T47D (cell line): Measurements from ENCODE around the gene ZSCAN18.
A peak's percentile ranks its signal among the peaks of the same experiment; 100 is the strongest.
"Not testable (repeated sequence)": the region's sequence is repeated elsewhere in the genome, so short reads cannot be mapped to it uniquely, and the experiment has no call there.

Experiments
- DNase-seq, 2 experiments: peaks; one replicate each; pipeline versions ENCODE4 v3.0.0 to v3.0.0-alpha.2; 2011 to 2012; ENCODE audit warnings: low read depth in 1 of 2, low spot score in 1 of 2
- JUND ChIP-seq: IDR thresholded peaks from 2 replicates; pipeline ENCODE4 v1.6.1; 2012; ENCODE audit warnings: low read depth
- in situ Hi-C: cut with HindIII; loops from 2 replicates; pipeline ENCODE4 v1.10.0; 2016; ENCODE audit warnings: low sequenced_read_pairs, low pct_unique_long_range_greater_than_20kb

Gene ZSCAN18, protein sequence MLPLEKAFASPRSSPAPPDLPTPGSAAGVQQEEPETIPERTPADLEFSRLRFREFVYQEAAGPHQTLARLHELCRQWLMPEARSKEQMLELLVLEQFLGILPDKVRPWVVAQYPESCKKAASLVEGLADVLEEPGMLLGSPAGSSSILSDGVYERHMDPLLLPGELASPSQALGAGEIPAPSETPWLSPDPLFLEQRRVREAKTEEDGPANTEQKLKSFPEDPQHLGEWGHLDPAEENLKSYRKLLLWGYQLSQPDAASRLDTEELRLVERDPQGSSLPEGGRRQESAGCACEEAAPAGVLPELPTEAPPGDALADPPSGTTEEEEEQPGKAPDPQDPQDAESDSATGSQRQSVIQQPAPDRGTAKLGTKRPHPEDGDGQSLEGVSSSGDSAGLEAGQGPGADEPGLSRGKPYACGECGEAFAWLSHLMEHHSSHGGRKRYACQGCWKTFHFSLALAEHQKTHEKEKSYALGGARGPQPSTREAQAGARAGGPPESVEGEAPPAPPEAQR

GRCh38 chr19:58097781-58098681 lies at the start of gene ZSCAN18:
Gene ZSCAN18, minus strand, starts transcription at chr19:58098231. Its CDS starts 7,964 bp downstream, at chr19:58090267.
- peak; percentile 94 to 96 for DNase-seq
- no peak for TF ChIP-seq JUND
- in situ Hi-C loops = no loop called here

DNA sequence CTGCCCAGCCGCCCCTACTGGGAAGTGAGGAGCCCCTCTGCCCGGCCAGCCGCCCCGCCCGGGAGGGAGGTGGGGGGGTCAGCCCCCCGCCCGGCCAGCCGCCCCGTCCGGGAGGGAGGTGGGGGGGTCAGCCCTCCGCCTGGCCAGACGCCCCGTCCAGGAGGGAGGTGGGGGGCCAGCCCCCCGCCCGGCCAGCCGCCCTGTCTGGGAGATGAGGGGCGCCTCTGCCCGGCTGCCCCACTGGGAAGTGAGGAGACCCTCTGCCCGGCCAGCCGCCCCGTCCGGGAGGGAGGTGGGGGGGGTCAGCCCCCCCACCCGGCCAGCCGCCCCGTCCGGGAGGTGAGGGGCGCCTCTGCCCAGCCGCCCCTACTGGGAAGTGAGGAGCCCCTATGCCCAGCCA lies 49.4 kb upstream of the ZSCAN18 start:
- DNase-seq, in situ Hi-C loops: not testable (repeated sequence)

DNA sequence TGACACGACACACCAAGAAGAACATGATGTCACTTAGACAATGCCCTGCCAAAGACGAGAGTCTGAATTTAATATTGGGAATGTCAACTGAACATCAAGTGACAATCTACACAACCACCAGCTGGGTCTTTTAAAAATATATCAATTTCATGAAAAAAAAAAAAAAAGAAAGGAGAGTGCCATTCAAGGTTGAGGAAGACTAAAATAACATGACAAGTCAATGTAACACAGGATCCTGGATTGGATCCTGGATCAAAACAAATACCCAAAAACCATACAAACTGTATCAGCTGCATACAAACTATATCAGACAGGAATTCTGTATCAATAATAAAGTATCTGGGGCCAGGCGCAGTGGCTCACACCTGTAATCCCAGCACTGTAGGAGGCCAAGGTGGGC lies 47.8 kb upstream of the ZSCAN18 start:
- TF ChIP-seq JUND = no peak
- in situ Hi-C loops = no loop called here
- no peak for DNase-seq

- in situ Hi-C loops = no loop called here
- TF ChIP-seq JUND = no peak
- no peak for DNase-seq
Observed at GRCh38 chr19:58134244-58134643, 36.2 kb upstream of the ZSCAN18 start.

DNA sequence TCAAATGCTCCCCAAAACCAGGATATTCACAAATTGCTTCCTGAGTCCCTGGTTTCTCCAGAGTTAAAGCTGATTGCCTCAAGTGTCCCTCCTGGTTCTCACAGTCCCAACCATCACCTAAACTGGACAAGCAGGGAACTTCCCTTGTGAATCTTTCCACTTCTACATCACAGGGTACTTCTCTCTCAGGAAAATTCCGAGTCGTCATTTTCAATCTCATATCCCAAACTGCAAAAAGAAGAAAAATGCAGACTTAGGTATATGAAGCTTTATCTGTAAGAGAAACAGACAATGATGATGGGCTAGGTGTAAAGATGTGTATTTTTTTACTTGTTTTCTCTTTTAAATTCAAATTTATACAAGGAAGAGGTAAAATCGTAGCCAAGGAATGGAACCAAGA lies 31.3 kb upstream of the ZSCAN18 start:
- in situ Hi-C loops = no loop called here
- no peak for DNase-seq
- TF ChIP-seq JUND = no peak

DNA sequence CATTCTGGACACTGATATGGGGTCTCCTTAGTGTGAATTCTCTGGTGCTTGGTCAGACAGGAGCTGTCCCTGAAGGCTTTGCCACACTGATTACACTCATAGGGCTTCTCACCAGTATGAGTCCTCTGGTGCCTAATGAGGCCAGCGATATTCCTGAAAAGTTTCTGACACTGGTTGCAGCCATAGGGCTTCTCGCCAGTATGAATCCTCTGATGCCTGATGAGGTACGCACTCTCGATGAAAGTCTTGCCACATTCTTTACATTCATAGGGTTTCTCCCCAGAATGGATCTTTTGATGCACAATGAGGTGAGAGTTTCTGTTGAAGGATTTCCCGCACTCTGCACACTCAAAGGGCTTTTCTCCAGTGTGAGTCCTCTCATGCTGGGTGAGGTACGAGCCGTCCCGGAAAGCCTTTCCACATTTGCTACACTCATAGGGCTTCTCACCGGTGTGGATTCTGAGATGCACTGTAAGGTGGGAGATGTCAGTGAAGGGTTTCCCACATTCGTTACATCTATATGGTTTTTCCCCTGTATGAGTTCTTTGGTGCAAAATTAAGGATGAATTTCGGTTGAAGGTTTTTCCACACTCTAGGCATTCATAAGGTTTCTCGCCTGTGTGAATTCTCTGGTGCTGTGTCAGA lies 30.1 kb upstream of the ZSCAN18 start:
- peak in 1 of 2 experiments; percentile 19 for DNase-seq
- in situ Hi-C loops = no loop called here
- TF ChIP-seq JUND = no peak

- no peak for TF ChIP-seq JUND
- in situ Hi-C loops = no loop called here
- no peak for DNase-seq
Observed at GRCh38 chr19:58123354-58123753, 25.3 kb upstream of the ZSCAN18 start.

DNA sequence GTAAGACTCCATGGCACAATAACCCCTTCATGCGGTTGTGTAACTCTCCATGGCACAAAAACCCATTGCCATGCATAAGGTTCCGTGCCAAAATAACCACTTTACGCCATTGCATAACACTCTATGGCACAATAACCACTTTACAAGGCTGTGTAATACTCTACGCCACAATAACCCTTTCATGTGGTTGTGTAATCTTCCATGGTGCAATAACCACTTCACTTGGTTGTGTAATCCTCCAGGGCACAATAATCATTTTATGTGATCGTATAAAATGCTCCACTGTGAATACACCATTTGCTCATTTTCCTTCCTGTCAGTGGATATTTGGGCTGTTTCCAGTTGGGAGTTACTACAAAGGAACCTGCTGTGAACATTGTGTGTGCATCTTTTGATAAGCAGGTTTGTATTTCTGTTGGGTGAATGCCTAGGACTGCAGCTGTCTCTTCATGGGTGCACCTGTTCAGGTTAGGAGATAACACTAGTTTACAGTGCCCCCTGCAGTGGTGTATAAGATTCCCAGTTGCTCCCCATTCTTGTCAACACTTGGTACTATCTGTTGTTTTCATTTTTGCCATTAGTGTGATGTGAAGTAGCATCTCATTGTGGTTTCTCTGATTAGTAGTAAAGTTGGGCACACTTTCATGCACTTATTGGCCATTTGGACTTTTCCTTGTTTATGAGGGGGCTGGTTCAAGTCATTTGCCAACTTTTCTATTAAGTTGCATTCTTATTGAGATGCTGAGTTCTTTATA lies 21.1 kb upstream of the ZSCAN18 start:
- TF ChIP-seq JUND = no peak
- no peak for DNase-seq
- in situ Hi-C loops = no loop called here

DNA sequence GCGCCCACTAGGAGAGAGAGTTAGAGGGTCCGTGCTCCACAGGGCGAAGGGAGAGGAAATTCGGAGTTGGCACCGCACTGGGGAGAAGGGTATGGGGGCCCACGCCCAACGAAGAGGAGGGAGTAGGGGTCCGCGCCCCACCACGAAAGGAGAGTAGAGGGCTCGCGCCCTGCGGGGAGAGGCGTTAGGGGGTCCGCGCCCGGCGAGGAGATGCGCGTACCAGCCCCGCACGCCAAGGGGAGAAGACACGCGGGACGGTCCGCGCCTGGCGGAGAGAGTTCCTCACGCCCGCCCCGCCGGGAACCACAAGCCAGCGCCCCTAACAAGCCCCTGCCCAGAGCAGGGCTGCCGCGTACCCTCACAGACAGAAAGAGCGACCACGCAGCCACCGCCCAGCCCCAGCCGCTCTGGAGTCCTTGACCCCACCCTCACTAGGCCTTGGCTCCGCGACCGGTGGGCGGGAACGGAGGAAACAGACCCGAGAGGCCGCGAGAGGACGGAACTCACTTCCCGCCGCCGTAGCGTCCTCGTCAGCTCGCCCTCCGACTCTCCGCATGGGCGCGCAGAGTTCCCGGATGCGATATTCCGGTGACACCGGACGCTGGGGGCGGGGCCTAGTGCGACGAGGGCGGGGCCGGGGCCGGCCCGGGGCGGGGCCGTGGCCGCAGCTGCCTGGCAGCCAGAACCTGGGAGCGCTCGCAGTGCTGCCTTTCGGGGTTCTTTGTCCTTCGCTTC lies 20.0 kb upstream of the ZSCAN18 start:
- no peak for DNase-seq
- no peak for TF ChIP-seq JUND
- in situ Hi-C loops = no loop called here

- DNase-seq = no peak
- no peak for TF ChIP-seq JUND
- in situ Hi-C loops = no loop called here
Observed at GRCh38 chr19:58108546-58108817, 10.5 kb upstream of the ZSCAN18 start.

DNA sequence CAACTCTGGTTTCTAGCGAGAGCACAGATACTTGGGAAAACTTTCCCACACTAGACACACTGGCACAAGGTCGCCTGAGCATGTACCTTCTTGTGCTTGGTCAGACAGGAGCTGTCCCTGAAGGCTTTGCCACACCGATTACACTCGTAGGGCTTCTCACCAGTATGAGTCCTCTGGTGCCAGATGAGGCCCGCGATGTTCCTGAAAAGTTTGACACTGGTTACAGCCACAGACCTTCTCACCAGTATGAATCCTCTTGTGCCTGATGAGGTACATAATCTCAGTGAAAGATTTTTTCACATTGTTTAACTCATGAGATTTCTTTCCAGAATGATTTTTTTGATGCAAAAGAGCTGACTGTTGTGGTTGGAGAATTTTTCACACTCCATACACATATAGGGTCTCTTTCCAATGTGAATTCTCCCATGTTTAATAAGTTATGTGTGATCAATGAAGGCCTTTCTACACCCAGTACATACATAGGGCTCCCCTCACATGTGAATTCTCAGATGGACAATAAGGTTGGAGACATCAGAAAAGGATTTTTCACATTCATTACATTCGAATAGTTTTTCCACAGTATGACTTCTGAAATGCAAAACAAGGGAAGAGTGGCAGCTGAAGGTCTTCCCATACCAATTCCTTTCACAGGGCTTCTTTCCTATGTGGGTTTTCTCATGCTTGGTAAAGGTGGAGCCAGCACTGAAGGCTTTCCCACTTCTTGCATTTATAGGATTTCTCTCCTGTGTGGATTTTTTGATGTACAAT lies 9.9 kb upstream of the ZSCAN18 start:
- in situ Hi-C loops = no loop called here
- no peak for TF ChIP-seq JUND
- DNase-seq = no peak
